Hair follicular keratinocyte (primary cell): Measurements from ENCODE around the gene SPIC. TPM values are rescaled to one million over a fixed set of nuclear protein-coding genes. Genes with fewer than 3 reads are reported as not detected.

Experiments
- total RNA-seq: library from RNA; depleted of rRNA; stranded (reverse); fragments of >200 nt; gene quantifications from 2 replicates; pipeline ENCODE4 v1.2.3, GENCODE V29; 2015

Gene SPIC
- total RNA-seq: not detected in 2 replicates

DNA sequence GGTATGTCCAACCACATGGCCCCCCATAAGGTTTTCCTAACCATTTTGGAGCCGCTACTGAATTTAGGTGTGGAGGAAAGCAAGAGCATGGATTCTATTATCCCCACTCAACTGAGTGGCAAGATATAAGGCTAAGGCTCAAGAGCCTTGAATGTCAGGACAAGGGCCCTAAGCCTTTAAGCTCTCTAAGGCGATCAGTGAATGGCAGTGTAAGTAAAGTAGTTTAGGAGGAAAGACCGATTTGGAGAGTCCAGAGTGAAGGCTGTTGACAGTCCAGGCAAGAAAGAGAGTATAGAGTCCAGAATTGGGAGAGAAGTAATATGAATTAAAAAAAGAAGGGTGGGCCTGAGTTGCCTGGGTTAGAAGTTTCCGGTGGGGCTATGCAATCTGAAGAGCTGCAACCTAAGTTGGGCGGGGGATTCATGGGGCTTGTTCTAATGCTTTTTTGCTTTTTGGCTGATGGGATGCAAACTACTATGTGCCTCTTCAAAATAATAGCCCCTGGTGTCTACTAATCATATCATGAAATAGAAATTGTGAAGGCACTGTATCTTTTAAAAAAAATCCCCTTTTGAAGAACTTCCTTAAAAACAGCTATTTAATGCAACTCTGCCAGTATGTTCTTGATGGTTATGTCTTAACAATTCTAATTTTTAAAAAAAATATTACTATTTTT is at the start of gene SPIC:
SPIC (plus strand) TSS at position 626 of the 676 bp plus-strand sequence. CDS start 1,569 bp downstream, outside the sequence.

Other genes with a start within 250 kb of the SPIC start
- 10.7 and 14.5 TPM in 2 replicates for gene UTP20, start 195.2 kb upstream of the SPIC start, total RNA-seq
- gene ARL1, start 67.6 kb upstream of the SPIC start, total RNA-seq: 54.0 and 58.7 TPM in 2 replicates
- not detected in 2 replicates for gene MYBPC1, start 119.6 kb downstream of the SPIC start, total RNA-seq
- gene CHPT1, start 222.3 kb downstream of the SPIC start, total RNA-seq: 14.8 and 21.3 TPM in 2 replicates